ENCODE results near the gene LYSMD4.

DNA sequence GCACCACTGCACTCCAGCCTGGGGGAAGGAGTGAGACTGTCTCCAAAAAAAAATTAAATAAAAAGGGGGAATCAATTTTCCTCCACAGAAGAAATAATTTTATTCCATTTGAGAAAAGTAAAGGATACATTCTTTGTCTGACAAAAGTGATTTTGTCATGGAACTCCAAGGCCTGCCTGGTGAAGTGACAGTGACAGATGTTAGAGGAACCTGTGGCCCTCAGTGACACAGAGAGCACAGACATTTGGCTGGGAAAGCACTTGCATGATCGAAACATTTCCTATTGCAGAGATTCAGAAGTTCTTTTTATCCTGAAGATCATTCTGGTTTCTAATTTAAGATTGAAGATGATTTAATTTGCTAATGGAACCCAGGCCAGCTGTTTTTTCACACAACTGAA lies 5.9 kb downstream of the LYSMD4 start:
- TF ChIP-seq SCMH1 (CRISPR knock-in tag; IDR thresholded peaks at IDR 0.05; ENCODE audit: borderline replicate concordance) (no peak), EZH2 (conservative IDR thresholded peaks at IDR 0.05; ENCODE audit: low read depth, low read length) (no peak)
- TF ChIP-seq, protein P1, sequence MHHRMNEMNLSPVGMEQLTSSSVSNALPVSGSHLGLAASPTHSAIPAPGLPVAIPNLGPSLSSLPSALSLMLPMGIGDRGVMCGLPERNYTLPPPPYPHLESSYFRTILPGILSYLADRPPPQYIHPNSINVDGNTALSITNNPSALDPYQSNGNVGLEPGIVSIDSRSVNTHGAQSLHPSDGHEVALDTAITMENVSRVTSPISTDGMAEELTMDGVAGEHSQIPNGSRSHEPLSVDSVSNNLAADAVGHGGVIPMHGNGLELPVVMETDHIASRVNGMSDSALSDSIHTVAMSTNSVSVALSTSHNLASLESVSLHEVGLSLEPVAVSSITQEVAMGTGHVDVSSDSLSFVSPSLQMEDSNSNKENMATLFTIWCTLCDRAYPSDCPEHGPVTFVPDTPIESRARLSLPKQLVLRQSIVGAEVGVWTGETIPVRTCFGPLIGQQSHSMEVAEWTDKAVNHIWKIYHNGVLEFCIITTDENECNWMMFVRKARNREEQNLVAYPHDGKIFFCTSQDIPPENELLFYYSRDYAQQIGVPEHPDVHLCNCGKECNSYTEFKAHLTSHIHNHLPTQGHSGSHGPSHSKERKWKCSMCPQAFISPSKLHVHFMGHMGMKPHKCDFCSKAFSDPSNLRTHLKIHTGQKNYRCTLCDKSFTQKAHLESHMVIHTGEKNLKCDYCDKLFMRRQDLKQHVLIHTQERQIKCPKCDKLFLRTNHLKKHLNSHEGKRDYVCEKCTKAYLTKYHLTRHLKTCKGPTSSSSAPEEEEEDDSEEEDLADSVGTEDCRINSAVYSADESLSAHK (CRISPR knock-in tag; IDR thresholded peaks at IDR 0.05; ENCODE audit: borderline replicate concordance), result no peak

Measured in HepG2 (cell line).